ENCODE data around the gene NCKAP5. TPM values are rescaled to one million over a fixed set of nuclear protein-coding genes. Genes with fewer than 3 reads are reported as not detected.

Gene NCKAP5
- total and polyA plus RNA-seq, 9 of the 15 experiments (the other 6 are each of a cell fraction or from before 2014, with no cell fraction given) = not detected

DNA sequence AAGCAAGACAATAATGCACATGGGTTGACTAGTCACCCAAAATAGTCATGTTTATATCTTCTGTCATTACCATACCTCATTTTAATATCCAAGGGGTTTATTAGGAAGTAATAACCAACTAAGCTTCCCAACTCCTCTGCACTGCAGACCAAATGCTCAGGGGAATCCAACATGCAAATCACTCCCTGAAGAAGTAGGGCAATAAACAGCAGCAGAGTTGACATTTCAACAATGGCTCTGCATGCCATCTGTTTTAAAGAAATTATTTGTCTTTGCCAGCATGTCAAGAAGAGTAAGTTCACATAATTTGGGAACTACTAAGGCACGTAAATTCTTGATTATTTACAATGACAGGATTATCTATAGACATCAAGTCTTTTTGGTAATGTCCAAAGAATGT lies 813.9 kb downstream of the NCKAP5 start:
- CTCF ChIA-PET (ENCODE audit: low intra/inter-chr PET ratio) = no interaction called here

More for the DNA sequence above, 813.9 kb downstream of the NCKAP5 start:
- intact Hi-C loops (cut with micrococcal nuclease) = no loop called here
- Histone ChIP-seq H3K4me1 (replicated peaks in 1 of 2; ENCODE audit: control insufficient read depth in 2 of 2, insufficient read depth in 2 of 2, low read length in 2 of 2) (no peaks in the 10 kb centered on the region), H3K9me1 (ENCODE audit: control insufficient read depth, insufficient read depth, low read length) (no peaks in the 10 kb centered on the region), H2AFZ (ENCODE audit: low read depth, low read length) (no peak overlapping the region), H3K79me2 (ENCODE audit: control insufficient read depth, insufficient read depth, low read length) (no peaks in the 10 kb centered on the region), H4K20me1 (replicated peaks; ENCODE audit: control insufficient read depth, insufficient read depth, low read length) (no peaks in the 10 kb centered on the region), H3K4me2 (ENCODE audit: insufficient read depth, low read length) (no peak overlapping the region), H3K36me3 (ENCODE audit: control insufficient read depth, insufficient read depth, low read length) (no peaks in the 10 kb centered on the region), H3K27ac (ENCODE audit: extremely low read depth, low read depth, low read length) (no peak overlapping the region), H3K9ac (ENCODE audit: insufficient read depth in 1 of 2, low read depth in 2 of 2, low read length in 2 of 2) (no peak overlapping the region), H3K27me3 (ENCODE audit: control insufficient read depth in 2 of 2, insufficient read depth in 2 of 2, low read length in 2 of 2) (no peaks in the 10 kb centered on the region), H3K9me3 (replicated peaks; ENCODE audit: control insufficient read depth, insufficient read depth, low read depth, low read length) (no peaks in the 10 kb centered on the region), H3K4me3 (no peak overlapping the region)
- FAIRE-seq (no peak), ATAC-seq (no peak), DNase-seq (ENCODE audit: extremely low read depth in 1 of 4, low spot score in 3 of 4) (no peak)
- POLR2A ChIA-PET = interaction anchor here (0.7 kb wide), 1 partner anchor 44 kb away, joined by 3 read pairs; no protein-coding TSS in a partner anchor
- WGBS (ENCODE audit: insufficient coverage, low coverage, missing lambda C conversion rate) = 0% methylated on average over 1 of the region's 1 CpG
- in situ Hi-C loops (cut with MboI) = no loop called here
- no TSS peak for BruUV-seq (replicated peaks)
- TF ChIP-seq ILF3 (IDR thresholded peaks at IDR 0.05; ENCODE audit: borderline replicate concordance) (no peak), ZFP36 (IDR thresholded peaks at IDR 0.05; ENCODE audit: low read depth, low read length, partially characterized antibody) (no peak), GABPB1 (CRISPR knock-in tag; IDR thresholded peaks at IDR 0.05) (no peak), ZNF695 (CRISPR knock-in tag; IDR thresholded peaks at IDR 0.05) (no peak), XRCC4 (IDR thresholded peaks at IDR 0.05; ENCODE audit: extremely low read depth, insufficient read depth, insufficient read length) (no peak), BDP1 (IDR thresholded peaks at IDR 0.05; ENCODE audit: insufficient read depth, insufficient read length) (no peak), ZNF274 (IDR thresholded peaks at IDR 0.05; ENCODE audit: borderline replicate concordance, low read depth, low read length) (no peak), TAF1 (IDR thresholded peaks at IDR 0.05; ENCODE audit: control insufficient read depth, extremely low read depth, insufficient read depth, low read length, severe bottlenecking) (no peak), DDX20 (tag; IDR thresholded peaks at IDR 0.05; ENCODE audit: low read depth) (no peak), NONO (IDR thresholded peaks at IDR 0.05; ENCODE audit: low read depth in 2 of 2, low read length in 1 of 2) (no peak), SETDB1 (IDR thresholded peaks at IDR 0.05; ENCODE audit: low read length) (no peak), SMARCB1 (IDR thresholded peaks at IDR 0.05; ENCODE audit: insufficient read length, low read depth) (no peak)
- TF ChIP-seq, protein P1, sequence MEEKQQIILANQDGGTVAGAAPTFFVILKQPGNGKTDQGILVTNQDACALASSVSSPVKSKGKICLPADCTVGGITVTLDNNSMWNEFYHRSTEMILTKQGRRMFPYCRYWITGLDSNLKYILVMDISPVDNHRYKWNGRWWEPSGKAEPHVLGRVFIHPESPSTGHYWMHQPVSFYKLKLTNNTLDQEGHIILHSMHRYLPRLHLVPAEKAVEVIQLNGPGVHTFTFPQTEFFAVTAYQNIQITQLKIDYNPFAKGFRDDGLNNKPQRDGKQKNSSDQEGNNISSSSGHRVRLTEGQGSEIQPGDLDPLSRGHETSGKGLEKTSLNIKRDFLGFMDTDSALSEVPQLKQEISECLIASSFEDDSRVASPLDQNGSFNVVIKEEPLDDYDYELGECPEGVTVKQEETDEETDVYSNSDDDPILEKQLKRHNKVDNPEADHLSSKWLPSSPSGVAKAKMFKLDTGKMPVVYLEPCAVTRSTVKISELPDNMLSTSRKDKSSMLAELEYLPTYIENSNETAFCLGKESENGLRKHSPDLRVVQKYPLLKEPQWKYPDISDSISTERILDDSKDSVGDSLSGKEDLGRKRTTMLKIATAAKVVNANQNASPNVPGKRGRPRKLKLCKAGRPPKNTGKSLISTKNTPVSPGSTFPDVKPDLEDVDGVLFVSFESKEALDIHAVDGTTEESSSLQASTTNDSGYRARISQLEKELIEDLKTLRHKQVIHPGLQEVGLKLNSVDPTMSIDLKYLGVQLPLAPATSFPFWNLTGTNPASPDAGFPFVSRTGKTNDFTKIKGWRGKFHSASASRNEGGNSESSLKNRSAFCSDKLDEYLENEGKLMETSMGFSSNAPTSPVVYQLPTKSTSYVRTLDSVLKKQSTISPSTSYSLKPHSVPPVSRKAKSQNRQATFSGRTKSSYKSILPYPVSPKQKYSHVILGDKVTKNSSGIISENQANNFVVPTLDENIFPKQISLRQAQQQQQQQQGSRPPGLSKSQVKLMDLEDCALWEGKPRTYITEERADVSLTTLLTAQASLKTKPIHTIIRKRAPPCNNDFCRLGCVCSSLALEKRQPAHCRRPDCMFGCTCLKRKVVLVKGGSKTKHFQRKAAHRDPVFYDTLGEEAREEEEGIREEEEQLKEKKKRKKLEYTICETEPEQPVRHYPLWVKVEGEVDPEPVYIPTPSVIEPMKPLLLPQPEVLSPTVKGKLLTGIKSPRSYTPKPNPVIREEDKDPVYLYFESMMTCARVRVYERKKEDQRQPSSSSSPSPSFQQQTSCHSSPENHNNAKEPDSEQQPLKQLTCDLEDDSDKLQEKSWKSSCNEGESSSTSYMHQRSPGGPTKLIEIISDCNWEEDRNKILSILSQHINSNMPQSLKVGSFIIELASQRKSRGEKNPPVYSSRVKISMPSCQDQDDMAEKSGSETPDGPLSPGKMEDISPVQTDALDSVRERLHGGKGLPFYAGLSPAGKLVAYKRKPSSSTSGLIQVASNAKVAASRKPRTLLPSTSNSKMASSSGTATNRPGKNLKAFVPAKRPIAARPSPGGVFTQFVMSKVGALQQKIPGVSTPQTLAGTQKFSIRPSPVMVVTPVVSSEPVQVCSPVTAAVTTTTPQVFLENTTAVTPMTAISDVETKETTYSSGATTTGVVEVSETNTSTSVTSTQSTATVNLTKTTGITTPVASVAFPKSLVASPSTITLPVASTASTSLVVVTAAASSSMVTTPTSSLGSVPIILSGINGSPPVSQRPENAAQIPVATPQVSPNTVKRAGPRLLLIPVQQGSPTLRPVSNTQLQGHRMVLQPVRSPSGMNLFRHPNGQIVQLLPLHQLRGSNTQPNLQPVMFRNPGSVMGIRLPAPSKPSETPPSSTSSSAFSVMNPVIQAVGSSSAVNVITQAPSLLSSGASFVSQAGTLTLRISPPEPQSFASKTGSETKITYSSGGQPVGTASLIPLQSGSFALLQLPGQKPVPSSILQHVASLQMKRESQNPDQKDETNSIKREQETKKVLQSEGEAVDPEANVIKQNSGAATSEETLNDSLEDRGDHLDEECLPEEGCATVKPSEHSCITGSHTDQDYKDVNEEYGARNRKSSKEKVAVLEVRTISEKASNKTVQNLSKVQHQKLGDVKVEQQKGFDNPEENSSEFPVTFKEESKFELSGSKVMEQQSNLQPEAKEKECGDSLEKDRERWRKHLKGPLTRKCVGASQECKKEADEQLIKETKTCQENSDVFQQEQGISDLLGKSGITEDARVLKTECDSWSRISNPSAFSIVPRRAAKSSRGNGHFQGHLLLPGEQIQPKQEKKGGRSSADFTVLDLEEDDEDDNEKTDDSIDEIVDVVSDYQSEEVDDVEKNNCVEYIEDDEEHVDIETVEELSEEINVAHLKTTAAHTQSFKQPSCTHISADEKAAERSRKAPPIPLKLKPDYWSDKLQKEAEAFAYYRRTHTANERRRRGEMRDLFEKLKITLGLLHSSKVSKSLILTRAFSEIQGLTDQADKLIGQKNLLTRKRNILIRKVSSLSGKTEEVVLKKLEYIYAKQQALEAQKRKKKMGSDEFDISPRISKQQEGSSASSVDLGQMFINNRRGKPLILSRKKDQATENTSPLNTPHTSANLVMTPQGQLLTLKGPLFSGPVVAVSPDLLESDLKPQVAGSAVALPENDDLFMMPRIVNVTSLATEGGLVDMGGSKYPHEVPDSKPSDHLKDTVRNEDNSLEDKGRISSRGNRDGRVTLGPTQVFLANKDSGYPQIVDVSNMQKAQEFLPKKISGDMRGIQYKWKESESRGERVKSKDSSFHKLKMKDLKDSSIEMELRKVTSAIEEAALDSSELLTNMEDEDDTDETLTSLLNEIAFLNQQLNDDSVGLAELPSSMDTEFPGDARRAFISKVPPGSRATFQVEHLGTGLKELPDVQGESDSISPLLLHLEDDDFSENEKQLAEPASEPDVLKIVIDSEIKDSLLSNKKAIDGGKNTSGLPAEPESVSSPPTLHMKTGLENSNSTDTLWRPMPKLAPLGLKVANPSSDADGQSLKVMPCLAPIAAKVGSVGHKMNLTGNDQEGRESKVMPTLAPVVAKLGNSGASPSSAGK (IDR thresholded peaks at IDR 0.05) = no peak

Measured in K562 (cell line).